GM03348 (cell line): ENCODE results near the gene SFSWAP.
A peak's percentile ranks its signal among the peaks of the same experiment; 100 is the strongest.
"Not testable (repeated sequence)": the region's sequence is repeated elsewhere in the genome, so short reads cannot be mapped to it uniquely, and the experiment has no call there.

Experiments used
- DNase-seq: peaks from one replicate; pipeline ENCODE4 v3.0.0; 2012; ENCODE audit warnings: low spot score

SFSWAP gene

DNA sequence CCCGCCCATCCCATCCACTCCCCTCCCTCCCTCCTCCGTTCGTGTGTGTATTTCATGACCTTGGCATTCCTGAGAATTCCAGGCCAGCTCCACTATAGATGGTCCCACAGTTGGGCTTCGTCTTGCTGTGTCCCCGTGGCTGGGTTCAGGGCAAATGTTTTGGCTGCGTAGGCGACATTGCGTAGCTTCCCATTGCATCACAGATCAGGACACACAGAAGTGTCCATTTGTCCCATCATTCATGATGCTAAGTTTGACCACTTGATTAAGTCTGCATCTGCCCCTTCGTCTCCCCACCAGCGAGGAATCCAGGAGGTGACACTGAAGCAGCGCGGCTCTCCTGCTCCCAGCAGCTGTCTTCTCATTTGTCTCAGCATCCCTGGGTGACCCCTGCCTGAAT, 78.7 kb downstream of the SFSWAP start:
- no peak for DNase-seq

DNA sequence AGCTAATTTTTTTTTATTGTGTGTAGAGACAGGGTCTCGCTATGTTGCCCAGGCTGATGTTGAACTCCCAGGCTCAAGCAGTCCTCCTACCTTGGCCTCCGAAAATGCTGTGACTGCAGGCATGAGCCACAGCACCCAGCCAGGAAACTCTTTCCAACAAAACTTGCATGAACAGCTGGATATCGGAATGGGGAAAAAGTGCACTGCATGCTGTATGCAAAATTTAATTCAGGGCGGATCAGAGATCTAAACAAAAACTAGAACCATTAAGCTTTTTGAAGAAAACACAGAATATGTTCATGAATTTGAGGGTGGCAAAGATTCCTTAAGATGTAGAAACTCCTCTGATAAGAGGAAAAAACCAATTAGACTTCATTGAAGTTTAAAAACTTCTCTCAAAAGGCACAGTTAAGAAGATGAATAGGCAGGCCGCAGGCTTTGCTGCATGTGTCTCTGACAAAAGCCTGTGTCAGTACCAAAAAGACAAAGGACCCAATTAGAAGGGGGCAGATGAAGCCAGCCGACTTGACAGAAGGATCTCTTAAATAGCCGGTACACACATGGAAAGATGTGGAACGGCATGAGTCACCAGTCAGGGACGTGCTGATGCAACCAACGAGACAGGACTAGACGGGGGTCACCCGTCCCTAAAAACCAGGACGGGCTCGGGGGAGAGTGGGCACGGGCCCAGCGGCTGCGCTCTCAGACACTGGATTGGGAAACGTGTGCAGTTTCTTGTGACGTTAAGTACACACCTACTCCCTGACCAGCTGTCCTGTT, 82.5 kb downstream of the SFSWAP start:
- DNase-seq, result no peak

DNA sequence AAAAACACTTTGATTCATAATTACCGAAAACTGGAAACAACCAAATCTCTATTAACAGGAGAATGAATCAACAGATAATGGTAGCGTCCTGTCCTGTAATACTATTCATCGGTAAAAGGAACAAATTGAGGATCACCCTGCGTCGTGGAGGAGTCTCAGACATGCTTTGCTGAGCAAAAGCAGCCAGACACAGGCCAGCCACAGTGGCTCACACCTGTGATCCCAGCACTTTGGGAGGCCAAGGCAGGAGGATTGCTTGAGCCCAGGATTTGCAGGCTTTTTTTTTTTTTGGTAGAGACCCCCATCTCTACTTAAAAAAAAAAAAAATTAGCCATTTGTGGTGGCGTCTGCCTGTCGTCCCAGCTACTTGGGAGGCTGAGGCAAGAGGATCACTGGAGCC, 83.2 kb downstream of the SFSWAP start:
- DNase-seq, result no peak

DNA sequence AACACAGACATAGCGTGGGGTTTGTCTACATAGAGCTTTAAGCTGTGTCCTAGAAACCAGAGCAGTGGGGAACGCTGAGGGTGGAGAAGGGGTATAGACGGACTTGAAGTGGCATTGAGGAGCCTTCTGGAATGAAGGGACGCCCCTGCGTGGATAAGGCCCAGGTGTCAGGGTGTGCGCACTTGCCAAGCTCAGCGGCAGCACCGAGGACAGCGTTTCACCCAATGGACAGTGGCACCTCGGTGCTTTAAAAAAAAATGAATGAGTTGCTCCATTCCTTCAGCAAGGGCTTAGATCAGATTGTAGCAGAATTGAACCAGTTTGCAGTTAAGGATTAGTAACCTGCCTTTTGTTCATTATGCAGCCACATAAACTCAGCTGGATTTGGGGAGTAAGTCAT, 83.7 kb downstream of the SFSWAP start:
- DNase-seq, result no peak

DNA sequence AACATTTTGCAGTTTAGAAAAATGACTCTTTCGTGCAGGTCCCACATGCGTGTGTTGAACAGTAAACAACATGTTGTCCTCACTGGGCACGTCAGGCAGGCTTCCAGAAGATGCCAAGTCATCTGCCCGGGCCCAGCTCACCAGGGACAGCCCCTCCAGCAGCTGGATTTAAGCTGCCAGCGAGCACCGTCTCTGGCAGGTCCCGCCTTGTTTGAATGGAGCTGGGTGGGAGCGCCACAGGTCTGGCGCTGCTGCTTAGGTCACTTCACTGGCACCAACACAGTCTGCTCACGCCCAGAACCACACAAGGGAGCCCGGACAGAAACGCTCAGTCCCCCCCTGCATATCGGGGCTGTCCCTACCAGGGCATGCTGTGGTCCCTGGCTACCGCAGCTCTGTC, 84.2 kb downstream of the SFSWAP start:
- DNase-seq, result no peak

DNA sequence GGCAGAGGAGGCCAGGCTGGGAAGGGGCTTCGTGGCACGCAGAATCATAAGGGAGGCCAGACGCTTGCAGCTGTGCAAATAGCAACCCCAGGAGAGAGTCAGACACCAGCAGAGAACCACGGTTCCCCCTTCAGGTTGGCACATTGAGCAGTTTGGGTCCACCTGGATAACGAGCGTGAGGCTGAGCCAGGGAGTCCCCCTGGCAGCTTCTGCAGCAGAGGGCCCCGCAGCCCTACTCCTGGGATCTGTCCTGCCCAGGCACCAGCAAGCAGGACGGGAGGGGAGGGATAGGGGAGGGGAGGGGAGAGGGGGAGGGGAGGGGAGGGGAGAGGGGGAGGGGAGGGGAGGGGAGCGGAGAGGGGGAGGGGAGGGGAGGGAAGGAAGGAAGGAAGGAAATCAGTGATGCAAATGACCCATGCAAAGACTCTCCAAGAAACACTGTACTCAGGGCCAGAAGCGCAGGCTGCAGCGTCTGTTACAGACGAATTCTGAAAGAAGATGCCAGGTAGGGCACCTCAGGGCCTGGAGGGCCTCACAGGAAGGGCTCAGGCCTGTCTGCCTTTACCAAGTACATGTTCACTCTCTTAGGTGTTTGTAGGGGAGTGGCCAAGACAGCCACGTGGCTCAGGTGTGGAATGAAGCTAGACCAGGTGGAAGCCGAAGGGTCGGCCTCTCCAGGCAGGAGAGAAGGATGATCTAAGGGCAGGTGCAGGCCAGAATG, 85.0 kb downstream of the SFSWAP start:
- no peak for DNase-seq

DNA sequence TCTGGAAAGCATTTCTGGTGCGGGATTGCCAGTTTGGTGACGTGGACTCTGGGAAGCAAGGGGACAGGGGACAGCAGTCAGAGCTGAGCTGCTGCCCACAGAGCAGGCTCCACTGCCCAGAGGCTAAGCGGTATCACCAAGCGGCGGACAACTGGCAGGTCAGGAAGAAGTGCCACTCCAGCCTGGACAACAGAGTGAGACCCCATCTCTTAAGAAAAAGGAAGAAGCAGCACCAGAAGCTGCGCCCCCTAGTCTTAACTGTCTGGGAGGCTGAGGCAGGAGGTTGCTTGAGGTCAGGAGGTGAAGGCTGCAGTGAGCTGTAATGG, 85.5 kb downstream of the SFSWAP start:
- DNase-seq, result no peak

DNA sequence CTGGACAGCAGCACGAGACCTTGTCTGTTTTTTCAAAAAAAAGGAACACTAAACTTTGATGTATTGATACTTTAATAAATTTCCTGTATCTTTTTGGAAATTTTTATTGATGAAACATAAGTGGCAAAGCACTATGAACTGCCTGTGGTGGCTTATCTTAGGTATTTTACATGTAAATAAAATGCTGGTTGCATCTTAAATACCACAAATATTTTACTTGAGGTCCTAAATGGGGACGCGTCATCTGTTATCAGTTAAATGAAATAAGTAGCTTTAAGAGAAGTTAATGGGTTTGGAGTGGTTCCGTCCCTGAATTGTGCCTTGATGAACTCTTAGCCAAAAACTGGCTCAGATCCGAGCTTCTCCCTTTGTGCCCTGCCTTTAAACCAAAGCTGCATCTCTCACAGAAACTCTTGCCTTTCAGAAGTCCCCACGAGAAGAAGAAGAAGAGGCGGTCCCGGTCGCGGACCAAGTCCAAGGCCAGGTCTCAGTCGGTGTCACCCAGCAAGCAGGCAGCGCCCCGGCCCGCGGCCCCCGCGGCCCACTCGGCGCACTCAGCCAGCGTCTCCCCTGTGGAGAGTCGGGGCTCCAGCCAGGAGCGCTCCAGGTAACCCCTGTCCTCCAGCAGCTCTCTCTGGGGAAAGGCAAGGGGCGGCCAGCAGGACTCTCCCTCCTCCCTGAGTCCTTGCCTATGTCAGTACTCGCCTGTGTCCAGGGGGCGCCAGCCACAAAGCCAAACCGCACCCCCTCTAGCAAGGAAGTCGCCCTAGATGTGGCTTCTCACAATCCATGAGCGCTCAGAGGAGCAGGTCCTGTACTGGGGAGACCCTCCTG, 86.1 kb downstream of the SFSWAP start:
- DNase-seq, result no peak

DNA sequence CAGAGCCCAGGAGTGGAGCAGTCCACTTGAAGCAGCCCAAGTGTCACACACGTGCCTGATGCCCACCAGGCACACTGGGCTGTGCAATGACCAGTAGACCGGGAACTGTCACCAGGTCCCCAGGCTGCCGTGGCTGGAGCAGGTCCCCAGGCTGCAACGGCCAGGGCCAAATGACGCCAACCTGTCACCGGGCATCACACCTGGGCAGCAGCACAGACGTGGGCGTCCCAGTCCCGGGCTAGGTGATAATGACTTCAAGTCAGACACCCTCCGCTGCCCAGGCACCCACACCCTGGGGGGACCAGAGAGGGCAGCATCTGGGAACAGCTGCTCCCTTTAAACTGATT, 86.7 kb downstream of the SFSWAP start:
- DNase-seq, result no peak

DNA sequence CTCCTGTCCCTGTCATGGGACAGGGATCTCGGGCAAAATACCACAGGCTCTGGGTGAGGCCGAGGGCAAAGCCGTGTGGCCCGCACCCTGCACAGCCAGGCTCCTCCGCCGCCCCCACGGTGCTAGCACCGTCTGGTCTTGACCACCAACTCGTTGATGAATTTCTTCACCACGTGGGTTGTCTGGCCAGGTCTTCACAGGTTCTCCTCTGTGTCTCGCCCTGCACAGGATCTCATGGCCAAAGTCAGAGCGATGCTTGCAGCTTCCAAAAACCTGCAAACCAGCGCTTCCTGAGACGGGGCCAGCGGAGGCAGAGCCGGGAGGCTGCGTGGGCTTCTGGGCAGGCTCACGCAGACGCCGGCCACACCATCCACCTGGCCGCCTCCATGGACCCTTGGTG, 88.3 kb downstream of the SFSWAP start:
- DNase-seq, result no peak

DNA sequence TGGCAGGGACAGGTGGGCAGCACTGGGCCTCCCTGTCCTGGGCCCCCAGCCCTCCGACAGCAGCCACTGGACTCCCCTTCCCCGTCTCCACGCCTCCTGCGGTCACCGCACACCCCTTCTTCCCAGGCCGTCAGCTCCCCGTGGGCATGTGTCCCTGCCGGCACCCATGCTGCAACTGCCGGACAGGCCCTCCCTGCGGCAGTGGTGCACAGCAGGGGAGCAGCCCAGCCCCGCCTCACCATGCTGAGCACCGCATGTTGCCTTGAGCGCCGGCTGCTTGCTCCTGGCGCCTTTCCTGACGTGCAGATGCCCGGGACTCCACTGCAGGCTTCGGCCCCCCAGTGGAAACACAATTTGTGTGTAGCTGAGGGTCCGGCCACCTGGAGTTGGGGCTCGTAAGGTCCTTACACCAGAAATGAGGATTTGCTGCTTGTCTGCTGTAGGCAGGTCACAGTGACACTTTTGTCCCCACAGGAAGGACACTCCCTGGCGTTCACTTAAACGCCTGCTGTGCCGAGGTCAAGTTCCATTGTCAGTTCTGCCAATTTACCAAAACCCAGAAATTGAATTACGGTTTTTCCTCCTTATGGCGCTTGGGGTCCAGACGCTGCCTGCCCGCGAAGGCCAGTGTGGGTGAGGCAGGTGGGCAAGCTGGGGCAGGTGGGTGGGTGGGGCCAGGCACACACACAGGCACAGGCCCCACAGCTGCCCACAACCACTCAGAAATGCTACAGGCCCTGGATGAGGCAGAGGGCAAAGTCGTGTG, 89.1 kb downstream of the SFSWAP start:
- DNase-seq, result no peak

DNA sequence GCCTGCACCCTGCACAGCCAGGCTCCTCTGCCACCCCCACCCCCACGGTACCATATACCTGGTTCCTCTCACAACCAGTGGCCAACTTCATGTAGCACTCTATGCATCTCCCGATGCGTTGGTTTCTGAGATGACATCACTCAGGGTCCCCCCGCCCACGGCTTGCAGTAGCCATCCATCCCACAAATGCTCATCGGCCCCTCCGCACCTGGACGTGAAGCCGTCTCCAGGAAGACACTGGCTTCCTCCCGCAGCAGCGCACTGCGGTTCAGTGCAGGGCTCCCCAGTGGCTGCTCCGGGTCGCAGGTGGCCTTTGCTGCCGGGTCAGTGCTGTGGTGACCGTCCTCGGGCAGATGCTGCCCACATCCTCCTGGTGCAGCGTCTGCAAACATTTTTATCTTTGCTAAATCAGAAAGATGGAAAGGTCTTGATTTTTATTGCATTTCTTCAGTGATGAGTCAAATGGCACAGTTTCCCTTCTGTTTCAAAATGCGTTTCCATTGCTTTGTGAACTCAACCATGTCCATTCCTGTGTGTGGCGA, 89.8 kb downstream of the SFSWAP start:
- no peak for DNase-seq

DNA sequence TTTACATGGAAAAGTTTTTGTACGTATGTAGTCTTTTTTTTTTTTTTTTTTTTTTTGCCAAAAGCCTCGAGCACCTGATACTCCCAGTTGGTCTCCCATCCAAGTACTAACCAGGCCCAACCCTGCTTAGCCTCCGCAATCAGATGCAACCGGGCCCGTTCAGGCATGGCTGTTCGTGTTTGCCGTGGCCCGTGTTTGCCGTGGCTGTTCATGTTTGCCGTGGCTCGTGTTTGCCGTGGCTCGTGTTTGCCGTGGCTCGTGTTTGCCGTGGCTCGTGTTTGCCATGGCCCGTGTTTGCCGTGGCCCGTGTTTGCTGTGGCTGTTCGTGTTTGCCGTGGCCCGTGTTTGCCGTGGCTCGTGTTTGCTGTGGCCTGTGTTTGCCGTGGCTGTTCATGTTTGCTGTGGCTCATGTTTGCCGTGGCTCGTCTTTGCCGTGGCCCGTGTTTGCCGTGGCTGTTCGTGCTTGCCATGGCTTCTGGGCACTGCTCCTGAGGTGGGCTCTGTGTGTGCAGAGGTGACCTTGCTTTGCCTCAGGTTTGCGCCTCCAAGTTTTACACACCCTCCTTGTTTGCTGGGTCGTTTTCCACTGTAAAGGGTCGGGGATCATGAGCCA, 90.5 kb downstream of the SFSWAP start:
- DNase-seq, result no peak

DNA sequence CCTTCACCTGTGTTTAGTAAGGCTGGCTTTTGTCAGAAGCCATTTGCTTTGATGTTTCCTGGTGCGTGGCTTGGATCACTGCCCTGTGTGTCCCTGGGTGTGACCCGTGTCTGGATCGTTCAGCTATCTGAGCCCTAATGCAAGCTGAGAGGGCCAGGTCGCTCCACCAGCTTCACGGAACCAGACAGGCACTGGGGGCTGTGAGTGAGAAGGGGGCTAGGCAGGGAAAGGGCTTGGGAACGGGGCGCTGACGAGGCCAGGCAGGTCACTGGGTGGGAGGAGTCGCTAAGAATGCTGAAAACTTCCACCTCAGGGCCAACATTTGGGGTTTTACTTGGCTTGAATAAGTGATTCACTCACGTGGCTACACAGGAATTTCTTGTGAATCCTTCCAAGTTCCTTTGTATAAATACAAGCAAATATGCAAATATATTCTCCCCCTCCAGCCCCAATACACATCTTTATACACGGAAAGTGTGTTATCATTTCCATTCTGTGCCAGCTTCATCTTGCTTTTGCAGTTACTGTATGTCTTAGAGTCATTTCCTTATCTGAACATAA, 93.2 kb downstream of the SFSWAP start:
- DNase-seq, result peak; percentile 78

DNA sequence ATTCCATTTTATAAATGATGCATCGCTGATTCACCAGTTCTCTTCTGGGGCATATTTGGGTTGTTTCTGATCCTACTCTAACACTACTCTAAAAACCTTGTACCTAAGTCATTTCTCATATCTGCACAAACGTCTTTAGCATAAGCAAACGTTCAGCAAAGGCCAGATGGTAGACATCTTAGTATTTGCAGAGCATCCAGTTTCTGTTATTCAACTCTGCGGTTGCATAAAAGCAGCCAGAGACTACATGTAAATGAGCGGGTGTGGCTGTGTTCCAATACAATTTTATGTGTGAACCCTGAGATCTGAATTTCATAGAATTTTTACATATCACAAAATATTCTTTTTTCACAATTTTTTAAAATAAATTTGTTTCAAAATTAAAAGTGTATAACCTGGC, 94.5 kb downstream of the SFSWAP start:
- no peak for DNase-seq

DNA sequence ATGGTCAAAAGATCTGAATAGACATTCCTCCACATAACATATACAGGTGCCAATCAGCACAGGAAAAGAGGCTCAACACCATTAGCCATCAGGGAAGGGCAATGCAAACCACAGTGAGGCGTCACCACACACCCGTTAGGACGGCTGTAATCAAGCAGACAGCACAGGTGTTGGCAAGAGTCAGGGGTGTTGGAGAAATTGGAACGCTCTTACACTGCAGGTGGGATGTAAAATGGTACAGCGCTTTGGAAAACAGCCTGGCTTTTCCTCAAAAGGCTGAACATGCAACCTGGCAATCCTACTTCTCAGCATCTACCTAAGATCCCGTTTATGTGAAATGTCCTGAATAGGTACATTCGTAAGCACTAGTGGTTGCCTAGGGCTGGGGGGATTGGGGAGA, 95.8 kb downstream of the SFSWAP start:
- DNase-seq, result no peak

DNA sequence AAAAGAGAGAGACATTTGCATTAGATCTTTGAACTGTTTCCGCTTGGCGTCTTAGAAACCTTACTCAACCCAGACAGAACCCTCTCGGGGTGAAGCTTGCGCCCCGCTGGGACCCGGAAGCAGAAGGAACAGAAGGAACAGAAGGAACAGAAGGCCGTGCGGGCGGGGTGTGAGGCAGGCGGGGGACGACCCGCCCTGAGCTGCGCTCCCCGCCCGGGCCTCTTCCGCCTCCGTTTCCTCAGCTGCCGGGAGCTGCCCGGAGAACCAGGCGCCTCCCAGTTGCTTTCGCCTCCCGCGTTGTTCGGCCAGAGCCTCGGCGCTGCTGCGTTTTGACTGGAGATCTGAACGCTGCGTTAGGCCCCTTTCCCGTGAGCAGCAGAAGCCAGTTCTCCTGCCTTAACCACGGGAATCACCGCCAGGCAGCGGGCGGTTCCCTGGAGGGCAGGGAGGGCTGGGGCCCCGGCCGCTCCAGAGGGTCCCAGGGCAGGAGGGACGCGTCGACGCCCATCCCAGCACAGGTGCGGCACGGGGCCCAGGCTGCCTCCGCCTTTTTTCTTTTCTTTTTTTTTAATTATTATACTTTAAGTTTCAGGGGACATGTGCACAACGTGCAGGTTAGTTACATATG, 98.0 kb downstream of the SFSWAP start:
- no peak for DNase-seq

DNA sequence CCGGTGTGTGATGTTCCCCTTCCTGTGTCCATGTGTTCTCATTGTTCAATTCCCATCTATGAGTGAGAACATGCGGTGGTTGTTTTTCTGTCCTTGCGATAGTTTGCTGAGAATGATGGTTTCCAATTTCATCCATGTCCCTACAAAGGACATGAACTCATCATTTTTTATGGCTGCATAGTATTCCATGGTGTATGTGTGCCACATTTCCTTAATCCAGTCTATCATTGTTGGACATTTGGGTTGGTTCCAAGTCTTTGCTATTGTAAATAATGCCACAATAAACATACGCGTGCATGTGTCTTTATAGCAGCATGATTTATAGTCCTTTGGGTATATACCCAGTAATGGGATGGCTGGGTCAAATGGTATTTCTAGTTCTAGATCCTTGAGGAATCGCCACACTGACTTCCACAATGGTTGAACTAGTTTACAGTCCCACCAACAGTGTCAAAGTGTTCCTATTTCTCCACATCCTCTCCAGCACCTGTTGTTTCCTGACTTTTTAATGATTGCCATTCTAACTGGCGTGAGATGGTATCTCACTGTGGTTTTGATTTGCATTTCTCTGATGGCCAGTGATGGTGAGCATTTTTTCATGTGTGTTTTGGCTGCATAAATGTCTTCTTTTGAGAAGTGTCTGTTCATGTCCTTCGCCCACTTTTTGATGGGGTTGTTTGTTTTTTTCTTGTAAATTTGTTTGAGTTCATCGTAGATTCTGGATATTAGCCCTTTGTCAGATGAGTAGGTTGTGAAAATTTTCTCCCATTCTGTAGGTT, 98.8 kb downstream of the SFSWAP start:
- DNase-seq, result not testable (repeated sequence)

DNA sequence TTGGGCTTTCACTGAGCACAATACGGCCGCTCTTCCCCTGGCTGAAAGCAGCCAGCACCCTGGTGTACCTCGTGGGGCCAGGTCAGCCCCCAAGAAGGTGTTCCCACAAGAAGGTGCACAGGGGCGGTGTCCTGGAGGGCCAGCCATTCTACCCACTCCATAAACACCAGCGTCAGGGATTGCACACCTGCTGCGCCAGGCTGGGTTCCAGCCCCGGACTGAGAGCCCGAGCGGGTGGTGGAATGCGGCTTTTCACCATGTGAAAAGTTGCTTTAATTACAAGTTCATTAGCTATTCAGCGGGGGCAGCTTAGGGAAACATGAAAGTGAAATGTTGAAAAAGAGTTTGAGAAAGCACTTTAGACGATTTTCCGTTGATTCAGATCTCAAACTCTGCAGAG, 99.8 kb downstream of the SFSWAP start:
- DNase-seq, result no peak

DNA sequence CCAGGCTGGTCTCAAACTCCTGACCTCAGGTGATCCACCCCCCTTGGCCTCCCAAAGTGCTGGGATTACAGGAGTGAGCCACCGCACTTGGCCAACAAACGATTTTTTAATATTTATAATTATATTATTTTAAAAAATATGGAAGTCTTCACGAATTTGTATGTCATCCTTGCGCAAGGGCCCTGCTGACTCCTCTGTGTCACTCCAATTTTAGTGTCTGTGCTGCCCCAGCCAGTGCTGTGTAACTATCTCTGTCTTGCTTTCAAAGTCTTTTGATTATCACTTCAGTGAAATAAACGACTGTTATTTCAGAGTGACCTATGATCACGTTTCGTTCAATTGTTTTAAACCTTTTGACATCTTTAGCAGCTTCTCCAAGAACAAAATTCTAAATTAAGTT, 104.2 kb downstream of the SFSWAP start:
- no peak for DNase-seq
